NCI-H187 (cell line): Measurements from ENCODE around the gene ZBTB20.

ENCODE experiments used
- DNase-seq, 2 experiments: peaks; one replicate each; lab custom pipeline; 2025; lab: John Stamatoyannopoulos, UW

Gene ZBTB20

GRCh38 chr3:114770874-114771273 is 376.2 kb downstream of the ZBTB20 start:
- DNase-seq: no peak

GRCh38 chr3:114764056-114764492 is 383.0 kb downstream of the ZBTB20 start:
- DNase-seq: no peak

GRCh38 chr3:114762144-114762543 is 384.9 kb downstream of the ZBTB20 start:
- DNase-seq: no peak

GRCh38 chr3:114760679-114761078 is 386.4 kb downstream of the ZBTB20 start:
- no peak for DNase-seq

GRCh38 chr3:114758831-114759699 is 388.0 kb downstream of the ZBTB20 start:
- DNase-seq: no peak

- DNase-seq: no peak
Measured at GRCh38 chr3:114756506-114757279, 390.4 kb downstream of the ZBTB20 start.

- DNase-seq: no peak
Measured at GRCh38 chr3:114746502-114746901, 400.6 kb downstream of the ZBTB20 start.

GRCh38 chr3:114745322-114746240 is 401.5 kb downstream of the ZBTB20 start:
- no peak for DNase-seq

- no peak for DNase-seq
Measured at GRCh38 chr3:114743746-114744485, 403.2 kb downstream of the ZBTB20 start.

GRCh38 chr3:114741066-114741465 is 406.0 kb downstream of the ZBTB20 start:
- no peak for DNase-seq

- no peak for DNase-seq
Measured at GRCh38 chr3:114739627-114740026, 407.5 kb downstream of the ZBTB20 start.

GRCh38 chr3:114732353-114732752 is 414.7 kb downstream of the ZBTB20 start:
- no peak for DNase-seq

- DNase-seq: no peak
Measured at GRCh38 chr3:114730397-114730796, 416.7 kb downstream of the ZBTB20 start.

GRCh38 chr3:114727373-114727772 is 419.7 kb downstream of the ZBTB20 start:
- no peak for DNase-seq

GRCh38 chr3:114725966-114726365 is 421.1 kb downstream of the ZBTB20 start:
- no peak for DNase-seq

GRCh38 chr3:114722530-114722929 is 424.6 kb downstream of the ZBTB20 start:
- no peak for DNase-seq

GRCh38 chr3:114721864-114722263 is 425.2 kb downstream of the ZBTB20 start:
- DNase-seq: no peak

GRCh38 chr3:114721209-114721608 is 425.9 kb downstream of the ZBTB20 start:
- DNase-seq: no peak

- no peak for DNase-seq
Measured at GRCh38 chr3:114718898-114719210, 428.2 kb downstream of the ZBTB20 start.

- no peak for DNase-seq
Measured at GRCh38 chr3:114718071-114718897, 428.8 kb downstream of the ZBTB20 start.

- DNase-seq: no peak
Measured at GRCh38 chr3:114716916-114717315, 430.2 kb downstream of the ZBTB20 start.
